ENCODE data around the gene TMED6. TPM values are rescaled to one million over a fixed set of nuclear protein-coding genes. Genes with fewer than 3 reads are reported as not detected.

The TMED6 gene
- total RNA-seq, 1 donor = 0.36 TPM

GRCh38 chr16:69378036-69378435 is 26.4 kb upstream of the TMED6 start:
- TF ChIP-seq CTCF (IDR thresholded peaks at IDR 0.05; ENCODE audit: insufficient read depth, low read length) = no peak
- no peak overlapping the region for H3K4me3 ChIP-seq (ENCODE audit: low read depth, low read length)
- no peak for DNase-seq (ENCODE audit: low read depth)

- no peak for TF ChIP-seq CTCF (IDR thresholded peaks at IDR 0.05; ENCODE audit: insufficient read depth, low read length)
- no peak overlapping the region for H3K4me3 ChIP-seq (ENCODE audit: low read depth, low read length)
- DNase-seq (ENCODE audit: low read depth) = no peak
These were observed 24.9 kb upstream of the TMED6 start for GRCh38 chr16:69376393-69377059.

- no peak for TF ChIP-seq CTCF (IDR thresholded peaks at IDR 0.05; ENCODE audit: insufficient read depth, low read length)
- no peak overlapping the region for H3K4me3 ChIP-seq (ENCODE audit: low read depth, low read length)
- no peak for DNase-seq (ENCODE audit: low read depth)
These were observed 21.4 kb upstream of the TMED6 start for GRCh38 chr16:69373019-69373418.

GRCh38 chr16:69371564-69371963 is 20.0 kb upstream of the TMED6 start:
- no peak for TF ChIP-seq CTCF (IDR thresholded peaks at IDR 0.05; ENCODE audit: insufficient read depth, low read length)
- no peak for DNase-seq (ENCODE audit: low read depth)

GRCh38 chr16:69368866-69369265 is 17.3 kb upstream of the TMED6 start:
- no peak overlapping the region for H3K4me3 ChIP-seq (ENCODE audit: low read depth, low read length)
- DNase-seq (ENCODE audit: low read depth) = no peak
- no peak for TF ChIP-seq CTCF (IDR thresholded peaks at IDR 0.05; ENCODE audit: insufficient read depth, low read length)

More at GRCh38 chr16:69371564-69371963, 20.0 kb upstream of the TMED6 start:
- no peak overlapping the region for H3K4me3 ChIP-seq (ENCODE audit: low read depth, low read length)

- no peak overlapping the region for H3K4me3 ChIP-seq (ENCODE audit: low read depth, low read length)
- no peak for TF ChIP-seq CTCF (IDR thresholded peaks at IDR 0.05; ENCODE audit: insufficient read depth, low read length)
- DNase-seq (ENCODE audit: low read depth) = no peak
These were observed 16.4 kb upstream of the TMED6 start for GRCh38 chr16:69367980-69368379.

GRCh38 chr16:69366431-69366830 is 14.8 kb upstream of the TMED6 start:
- no peak overlapping the region for H3K4me3 ChIP-seq (ENCODE audit: low read depth, low read length)
- DNase-seq (ENCODE audit: low read depth) = no peak
- no peak for TF ChIP-seq CTCF (IDR thresholded peaks at IDR 0.05; ENCODE audit: insufficient read depth, low read length)
